HG03565 (cell line): ENCODE data around the gene ATF3.
"Not testable (repeated sequence)": the region's sequence is repeated elsewhere in the genome, so short reads cannot be mapped to it uniquely, and the experiment has no call there.

Source experiments
- ATAC-seq: cut with Tn5 transposase; IDR thresholded peaks from one replicate; pipeline ENCODE4 v1.9.1; 2021; ENCODE audit warnings: mild to moderate bottlenecking, moderate library complexity; ENCODE audit not compliant: unreplicated experiment

The ATF3 gene

DNA sequence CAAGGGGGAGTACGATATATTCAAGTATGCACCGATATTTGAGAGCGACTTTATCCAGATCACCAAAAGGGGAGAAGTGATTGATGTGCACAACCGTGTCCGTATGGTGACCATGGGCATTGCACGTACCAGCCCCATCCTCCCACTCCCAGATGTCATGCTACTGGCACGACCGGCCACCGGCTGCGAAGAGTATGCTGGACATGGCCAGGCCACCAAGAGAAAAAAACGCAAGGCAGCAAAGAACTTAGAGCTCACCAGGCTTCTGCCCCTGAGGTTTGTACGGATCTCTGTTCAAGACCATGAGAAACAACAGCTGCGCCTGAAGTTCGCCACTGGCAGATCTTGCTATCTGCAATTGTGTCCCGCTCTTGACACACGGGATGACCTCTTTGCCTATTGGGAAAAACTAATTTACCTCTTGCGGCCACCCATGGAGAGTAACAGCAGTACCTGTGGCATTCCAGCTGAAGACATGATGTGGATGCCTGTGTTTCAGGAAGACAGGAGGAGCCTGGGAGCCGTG lies 16.5 kb downstream of the ATF3 start:
- ATAC-seq: no peak

DNA sequence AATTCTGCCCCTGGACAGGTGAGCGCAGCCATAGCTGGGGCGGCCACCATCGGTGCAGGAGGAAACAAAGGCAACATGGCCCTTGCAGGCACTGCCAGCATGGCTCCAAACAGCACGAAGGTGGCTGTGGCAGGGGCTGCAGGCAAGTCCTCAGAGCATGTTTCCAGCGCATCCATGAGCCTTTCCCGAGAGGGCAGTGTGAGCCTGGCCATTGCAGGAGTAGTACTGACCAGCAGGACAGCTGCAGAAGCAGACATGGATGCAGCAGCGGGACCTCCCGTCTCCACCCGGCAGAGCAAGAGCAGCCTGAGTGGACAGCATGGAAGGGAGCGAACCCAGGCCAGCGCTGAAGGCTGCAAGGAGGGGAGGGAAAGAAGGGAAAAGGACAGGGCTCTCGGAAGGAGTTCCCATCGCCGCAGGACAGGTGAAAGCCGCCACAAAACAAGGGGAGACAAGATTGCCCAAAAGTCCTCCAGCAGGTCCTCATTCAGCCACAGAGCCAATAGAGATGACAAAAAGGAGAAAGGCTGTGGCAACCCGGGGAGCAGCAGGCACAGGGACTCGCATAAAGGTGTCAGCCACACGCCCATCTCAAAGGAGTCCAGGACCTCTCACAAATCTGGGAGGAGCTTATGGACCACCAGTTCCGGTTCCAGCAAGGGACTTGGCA lies 17.4 kb downstream of the ATF3 start:
- no peak for ATAC-seq

DNA sequence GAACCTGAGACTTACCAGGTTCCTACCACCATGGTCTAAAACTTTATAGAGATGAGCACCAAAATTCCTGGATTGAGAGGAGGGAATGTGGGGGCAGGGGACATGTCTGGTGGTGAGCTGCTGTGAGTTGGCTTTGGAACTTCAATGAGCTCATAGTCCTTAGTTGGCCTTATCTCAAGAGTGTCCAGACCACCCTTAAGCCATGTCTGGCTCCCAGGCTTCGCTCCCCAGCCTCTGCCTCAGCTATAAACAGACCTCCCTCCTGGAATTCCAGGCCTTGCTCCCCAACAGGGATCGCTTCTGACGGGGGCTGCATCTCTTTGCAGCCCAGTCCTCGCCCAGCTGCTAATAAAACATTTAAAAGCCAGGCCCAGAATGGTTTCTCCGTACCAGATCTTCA lies 19.5 kb downstream of the ATF3 start:
- ATAC-seq: no peak

DNA sequence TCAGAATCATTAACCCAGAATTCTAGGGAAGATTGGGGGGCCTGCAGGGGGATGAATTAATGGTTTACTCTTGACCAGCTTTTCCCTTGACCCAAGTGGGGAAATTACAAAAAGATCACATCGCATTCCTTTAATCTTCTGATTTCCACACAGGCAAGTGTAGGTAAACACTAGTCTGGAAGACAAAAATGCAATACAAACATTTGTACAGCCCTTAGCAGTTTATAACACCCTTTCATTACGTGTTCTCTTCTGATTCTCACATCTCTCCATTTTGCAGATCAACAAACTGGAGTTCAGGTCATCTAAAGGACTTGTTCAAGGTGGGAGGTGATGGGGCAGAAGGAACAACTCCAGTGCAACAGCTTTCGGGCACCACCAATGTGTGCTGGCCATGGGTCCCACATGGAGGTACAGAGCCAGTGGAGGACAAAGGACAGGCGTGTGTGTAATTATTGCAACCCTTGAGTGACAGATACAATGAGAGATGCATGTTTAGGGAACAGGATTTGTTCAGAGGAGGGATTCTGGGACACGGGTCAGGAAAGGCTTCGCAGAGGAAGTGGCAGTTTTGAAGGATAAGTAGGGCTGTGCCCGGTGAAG lies 20.4 kb downstream of the ATF3 start:
- ATAC-seq: no peak

DNA sequence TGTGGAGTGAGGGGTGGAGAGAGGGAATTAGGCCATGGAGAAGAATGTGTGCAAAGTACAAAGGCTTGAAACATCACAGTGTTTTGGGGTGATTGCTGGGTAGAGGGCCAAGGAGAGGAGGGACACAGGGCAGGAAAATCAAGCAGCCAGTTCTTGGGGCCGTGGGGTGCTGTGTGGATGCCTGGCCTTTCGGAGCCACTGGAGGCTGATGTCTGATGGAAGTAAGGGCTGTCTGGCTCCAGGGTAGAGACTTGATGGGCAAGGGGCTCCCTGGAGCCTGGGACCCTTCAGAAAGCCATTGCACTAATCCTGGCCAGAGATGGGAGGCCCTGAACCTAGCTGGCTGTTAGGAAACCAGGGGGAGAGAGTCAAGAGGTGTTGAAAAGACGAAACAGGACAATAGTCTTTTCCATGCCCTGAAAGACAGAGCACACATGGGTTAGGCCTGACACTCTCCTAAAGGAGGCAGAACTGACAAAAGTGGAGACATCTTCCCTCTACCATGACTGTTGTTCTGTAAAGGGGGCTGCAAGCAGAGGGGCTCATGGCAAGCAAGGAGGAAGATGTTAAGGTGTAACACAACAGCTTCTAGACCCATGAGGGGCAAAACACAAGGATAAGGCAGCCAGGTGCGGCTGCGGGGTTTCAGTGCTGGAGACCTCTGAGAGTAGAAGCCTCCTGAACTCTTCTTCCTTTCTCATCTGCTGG lies 21.0 kb downstream of the ATF3 start:
- no peak for ATAC-seq

DNA sequence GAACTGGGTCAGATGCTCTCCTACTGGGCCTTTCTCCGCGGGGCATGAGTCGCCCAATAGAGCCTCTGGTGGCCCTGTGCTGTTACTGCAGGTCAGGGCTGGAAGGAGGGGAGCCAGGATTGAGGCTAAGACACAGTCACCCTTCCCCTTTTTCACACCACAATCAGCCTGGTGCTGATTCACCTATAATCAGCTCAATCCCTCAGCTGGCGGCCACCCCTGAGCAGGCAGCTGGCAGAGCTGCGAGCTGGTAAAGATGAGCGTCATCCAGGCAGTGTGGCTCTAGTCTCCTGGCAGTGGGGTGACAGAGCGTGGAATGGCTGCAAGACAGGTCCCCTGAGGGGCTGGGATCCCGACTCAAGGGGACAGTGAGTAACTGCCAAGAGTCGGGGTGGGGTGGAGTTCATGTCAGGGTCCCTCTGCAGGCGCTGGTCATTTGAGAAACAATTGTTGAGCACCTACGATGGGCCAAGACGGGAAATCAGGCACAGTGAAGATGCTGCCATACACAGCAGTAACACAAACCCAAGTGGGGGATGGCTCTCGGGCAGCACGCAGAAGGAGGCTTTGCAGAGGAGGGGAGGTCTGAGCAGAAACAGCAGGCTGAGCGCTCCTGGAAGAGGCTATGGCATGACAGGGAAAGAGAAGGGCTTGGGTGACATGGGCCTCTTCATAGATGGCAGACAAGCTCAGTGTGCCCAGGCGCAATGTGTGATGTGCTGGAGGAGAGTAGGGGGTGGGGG lies 21.8 kb downstream of the ATF3 start:
- ATAC-seq: peak; percentile 88

DNA sequence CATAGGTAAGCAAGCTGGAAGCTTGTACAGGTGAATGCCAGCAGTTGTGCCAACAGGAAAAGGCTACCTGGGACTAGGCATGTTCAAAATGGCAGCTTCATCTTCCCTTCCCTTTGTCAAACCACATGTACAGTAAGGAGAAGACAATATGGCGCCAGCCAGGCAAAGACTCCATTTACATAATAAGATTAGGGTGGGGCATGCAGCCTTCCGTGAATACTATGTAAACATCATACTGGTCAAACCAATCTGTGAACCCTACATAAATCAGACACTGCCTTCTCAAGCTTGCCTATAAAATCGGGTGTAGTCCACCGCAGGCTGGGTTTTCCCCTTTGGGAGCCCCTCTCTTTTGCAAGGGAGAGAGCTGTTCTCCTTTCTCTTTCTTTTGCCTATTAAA lies 24.6 kb downstream of the ATF3 start:
- no peak for ATAC-seq

DNA sequence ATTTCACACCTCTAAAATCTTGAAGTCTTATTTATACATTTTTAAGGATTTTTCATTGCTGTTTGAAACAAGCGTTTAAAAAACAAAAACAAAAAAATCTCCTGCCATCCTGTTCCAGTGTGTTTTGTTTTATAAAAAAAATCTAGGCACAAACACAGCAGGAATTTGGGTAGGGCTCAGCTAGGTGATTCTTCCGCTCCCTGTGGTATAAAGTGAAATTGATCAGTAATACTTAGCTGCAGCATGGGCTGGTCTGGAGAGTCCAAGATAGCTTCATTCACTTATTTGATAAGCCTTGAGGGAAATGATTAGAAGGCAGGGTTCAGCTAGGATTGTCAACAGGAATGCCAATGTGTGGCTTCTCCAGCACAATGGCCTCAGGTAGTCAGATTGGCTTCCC lies 25.7 kb downstream of the ATF3 start:
- ATAC-seq: no peak

DNA sequence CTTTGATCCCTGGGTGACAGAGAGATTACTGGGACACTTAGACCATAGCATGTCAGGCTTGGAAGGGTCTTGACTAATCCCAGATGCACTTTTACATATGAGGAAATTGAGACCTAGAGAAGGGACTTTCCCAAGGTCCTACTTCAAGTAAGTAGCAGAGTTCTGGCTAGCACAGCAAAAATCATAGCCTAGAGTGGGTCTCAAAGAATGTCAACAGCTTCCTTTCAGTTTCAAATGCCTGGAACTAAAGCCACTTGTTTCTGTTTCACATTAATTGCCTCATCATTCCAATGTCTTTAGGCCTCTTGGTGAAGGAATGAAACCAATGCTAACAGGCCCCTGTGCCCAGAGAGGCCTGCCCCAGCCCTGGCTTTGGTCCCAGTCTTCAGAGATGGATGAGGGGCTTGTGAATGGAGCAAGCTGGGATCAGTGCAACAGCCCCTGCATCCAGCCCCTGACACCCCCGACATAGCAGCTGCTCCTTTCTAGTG lies 26.6 kb downstream of the ATF3 start:
- ATAC-seq: no peak

DNA sequence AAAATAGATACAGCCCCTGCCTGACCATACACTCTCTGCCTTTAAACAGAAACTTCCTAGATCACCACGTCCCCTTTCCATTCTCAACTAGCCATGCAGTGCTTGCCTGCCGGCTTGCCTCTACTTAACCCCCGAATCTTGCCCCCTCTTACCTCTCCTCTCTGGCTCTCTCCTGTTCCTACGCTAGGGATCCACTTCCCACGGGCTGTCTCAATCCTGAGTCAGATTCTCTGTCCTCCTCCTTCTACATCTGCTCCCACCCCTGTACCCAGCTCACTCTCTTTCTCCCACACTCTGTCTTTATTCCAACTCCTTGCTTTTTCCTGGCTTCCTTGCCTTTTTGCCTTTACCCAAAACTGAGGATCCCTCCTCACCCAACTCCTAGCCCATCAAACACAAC lies 29.3 kb downstream of the ATF3 start:
- no peak for ATAC-seq

DNA sequence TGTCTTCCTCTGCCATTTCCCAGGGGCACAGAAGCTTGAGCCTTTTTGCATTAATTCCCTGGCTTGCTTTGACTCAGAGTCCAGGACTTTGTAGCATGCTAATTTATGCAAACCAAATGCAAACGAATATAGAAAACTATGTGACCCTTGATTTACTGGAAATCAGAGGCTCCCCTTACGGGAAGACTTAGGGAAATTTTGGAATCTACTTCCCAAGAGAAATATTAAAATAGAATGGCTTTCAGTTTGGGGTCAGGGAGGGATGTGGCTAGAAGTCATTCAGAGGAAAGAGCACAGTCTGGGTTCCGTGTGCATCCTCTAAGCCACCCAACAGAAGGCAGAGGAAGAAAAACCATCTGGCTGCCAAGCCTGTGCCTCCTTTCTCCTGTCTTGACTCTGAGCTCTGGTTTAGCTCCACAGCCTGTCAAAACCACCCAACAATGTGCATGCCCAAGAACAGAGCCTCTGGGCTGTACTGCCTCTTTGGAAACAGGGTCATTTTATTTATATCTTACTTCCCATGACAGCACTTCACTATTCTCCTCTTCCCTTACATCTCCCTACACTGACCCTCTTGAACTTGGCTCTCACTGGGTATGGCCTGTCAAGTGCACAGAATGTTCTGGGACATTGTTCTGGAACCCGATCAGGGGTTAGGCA lies 30.1 kb downstream of the ATF3 start:
- no peak for ATAC-seq

DNA sequence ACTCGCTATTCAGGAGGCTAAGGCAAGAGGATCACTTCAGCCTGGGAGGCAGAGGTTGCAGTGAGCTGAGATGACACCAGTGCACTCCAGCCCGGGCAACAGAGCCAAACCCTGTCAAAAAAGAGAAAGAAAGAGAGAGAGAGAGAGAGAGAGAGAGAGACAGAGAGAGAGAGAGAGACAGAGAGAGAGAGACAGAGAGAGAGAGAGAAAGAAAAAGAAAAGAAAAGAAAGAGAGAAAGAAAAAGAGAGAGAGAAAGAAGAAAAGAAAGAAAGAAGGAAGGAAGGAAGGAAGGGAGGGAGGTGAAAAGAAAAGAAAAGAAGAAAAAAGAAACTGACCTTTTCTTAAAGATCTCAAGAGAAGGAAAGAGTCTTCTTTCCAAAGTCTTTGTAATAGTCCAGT lies 31.0 kb downstream of the ATF3 start:
- not testable (repeated sequence) for ATAC-seq

DNA sequence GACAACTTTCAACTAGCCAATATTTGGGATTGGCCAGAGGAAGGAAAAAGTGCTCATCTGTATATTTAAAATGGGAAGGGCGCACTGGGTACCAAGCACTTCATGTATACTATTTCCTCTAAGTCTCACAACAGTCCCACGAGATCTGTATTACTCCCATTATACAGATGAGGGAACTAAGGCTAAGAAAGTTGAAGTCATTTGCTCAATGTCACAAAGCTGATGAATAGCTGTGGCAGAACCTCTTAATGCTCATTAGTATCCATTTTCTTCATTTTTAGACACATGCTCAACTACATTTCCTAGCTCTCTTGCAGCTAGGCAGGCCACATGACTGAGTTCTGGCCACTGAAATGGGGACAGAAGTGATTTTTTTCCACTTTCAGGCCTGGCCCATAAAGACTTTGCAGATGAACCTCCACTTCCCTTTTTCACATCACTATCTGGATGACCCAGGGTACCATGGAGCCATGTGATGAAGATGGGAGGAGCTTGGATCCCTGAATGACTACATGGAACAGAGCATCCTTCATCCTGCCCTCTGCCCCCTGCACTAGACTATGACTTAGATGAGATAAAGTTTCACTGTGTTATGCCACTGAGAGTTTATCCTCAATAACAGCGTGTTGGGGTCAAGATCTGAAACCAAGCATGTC lies 31.8 kb downstream of the ATF3 start:
- ATAC-seq: no peak

DNA sequence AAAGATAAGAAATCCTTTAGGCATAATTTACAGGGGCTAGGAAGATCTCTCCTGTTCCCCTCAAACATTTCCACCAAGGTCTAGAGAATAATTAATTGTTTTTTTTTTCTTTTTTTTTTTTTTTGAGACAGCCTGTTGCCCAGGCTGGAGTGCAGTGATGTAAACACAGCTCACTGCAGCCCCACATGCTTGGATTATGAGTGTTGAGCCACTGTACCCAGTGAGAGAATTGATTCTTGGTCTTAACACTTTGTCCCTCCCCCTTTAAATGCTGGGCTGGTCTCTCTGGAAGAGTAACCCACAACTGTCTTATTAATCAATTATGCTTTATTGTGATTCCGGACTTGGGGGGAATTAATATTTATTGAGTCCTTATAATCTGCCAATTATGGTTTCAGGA lies 33.4 kb downstream of the ATF3 start:
- ATAC-seq: no peak

DNA sequence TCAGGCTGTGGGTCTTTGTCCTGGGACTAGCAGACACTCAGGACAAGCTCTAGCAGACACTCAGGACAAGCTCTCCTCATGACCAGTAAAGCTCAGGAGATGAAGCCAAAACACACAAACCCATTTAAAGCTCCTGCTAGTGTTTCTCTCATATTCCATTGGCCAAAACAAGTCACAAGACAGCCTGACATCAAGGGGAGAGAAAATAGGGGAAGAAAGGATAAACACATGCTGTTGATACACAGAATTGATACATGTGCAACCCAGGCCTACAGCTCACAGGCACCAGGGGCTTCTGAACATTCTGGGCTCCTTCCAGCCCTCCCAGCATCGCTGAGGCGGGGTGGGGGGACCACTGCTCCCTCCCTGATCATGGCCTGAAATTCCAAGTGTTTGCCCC lies 35.3 kb downstream of the ATF3 start:
- no peak for ATAC-seq

DNA sequence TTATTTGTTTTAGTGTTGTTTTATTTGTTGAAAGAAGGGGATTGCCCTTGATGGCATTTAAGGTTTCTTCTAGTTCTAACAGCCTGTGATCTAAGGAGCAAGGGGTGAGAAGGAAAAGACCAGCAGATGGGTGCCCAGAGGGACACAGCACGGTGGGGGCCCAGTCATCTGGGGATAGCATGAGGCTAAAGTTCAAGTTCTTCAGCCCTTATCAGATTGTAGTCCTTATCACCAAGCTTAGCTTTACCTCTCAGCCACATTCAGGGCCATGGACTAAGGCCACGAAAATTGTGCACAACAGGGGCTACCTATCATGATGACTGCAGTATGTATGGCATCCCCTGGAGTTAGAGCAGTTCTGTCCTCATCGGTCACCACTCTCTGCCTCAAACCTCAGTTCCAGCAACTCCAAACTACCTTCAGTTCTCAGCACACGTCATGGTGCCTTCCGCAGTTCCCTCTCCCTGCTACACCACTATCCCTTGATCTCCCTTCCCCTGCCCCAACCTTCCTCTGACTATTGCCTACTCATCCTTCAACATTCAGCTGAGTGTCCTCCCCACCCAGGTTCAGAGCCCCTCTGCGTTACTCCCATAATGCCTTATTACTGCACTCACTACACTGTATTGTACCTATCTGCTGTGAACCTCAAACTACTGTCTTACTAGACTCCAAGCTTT lies 36.4 kb downstream of the ATF3 start:
- no peak for ATAC-seq

DNA sequence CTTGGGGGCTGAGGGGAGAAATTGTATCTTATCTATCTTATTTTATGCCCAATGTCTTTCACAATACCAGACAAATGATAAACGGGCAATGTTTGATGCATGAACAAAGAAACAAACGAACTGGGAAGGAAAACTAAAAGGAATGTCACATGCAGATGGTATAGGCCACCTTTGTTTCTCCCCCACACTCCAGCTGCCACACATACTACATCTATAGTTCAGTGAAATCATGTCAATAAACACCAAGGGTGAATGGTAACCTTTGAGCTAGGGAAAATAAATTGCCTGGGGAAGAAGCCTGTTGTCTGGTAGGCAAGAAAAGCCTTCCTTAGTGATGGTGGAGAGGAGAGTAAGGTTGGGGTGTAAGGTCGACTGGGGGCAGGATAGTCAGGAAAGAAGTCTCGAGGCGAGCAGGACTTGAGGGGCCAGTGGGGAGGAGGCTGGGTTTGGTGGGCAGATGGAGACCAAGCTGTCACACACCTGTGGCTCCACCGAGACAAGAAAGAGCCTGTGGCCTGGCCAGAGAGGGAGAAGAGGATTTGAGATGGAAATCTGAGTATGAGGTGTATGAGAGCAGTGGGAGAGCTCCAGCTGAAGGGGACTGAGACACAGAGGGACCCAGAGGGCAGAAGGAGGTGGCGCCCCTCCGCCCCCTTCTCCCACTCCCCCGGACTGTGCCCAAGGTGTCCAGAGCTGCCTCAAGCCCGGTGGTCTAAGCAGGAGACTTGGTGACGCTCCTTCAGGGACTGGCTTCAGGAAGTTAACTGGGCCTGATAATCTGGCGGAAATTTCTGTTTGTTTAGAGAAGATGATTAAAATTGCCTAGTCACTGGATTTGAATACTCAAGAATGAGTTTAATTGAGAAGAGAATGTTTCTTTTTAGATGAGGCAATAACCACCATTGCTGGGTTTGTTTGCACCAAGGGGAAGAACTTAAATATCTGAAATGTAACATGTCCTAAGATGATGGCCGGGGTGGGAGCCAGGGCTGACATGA lies 37.3 kb downstream of the ATF3 start:
- no peak for ATAC-seq

DNA sequence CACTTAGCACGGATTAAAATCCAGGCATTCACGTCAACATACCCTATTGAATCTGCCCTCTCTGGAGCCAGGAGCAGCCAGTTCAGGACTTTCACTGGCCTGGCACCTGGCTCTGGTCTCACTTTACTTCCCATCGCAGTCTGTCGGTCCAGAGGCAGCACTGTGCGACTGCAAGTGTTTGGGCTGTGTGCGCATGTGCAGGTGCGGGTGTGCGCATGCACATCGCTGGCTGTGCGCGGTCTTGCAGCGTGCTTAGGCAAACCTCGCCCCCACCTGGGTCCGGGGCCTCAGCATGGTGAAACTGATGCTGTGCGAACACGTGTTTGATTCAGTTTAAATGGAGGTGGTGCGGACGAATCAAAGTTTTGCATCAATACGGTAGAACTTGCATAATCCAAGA lies 38.0 kb downstream of the ATF3 start:
- no peak for ATAC-seq

DNA sequence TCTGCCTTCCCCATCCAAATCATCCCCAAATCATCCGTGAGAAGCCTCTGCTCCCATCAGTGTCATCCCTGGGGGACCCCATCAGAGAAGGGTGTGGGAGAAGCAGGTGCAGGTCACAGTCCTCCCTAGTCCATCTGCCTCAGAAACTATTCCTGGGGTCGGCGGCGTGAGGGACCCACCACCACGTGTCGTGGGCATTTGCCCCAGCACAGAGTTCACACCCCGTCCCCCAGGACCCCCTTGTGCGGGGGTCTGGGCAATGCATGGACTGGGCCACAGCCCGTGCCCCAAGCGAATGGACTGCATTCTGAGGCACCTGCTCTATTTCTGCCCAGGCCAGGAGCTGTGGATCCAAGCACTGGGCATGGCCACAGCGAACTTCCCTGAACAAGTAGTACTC lies 38.4 kb downstream of the ATF3 start:
- no peak for ATAC-seq
